HepG2 (cell line): Measurements from ENCODE around the gene TUBA4B. TPM values are rescaled to one million over a fixed set of nuclear protein-coding genes. Genes with fewer than 3 reads are reported as not detected.

ENCODE experiments used
- ARID4A ChIP-seq: sonication (generic); formaldehyde crosslinking; IDR thresholded peaks from 2 replicates; pipeline ENCODE4 v1.5.0; 2020; ENCODE audit warnings: mild to moderate bottlenecking, missing genetic modification reagents, borderline replicate concordance
- DRAP1 ChIP-seq: IDR thresholded peaks from 2 replicates; pipeline ENCODE4 v1.6.1; 2016; ENCODE audit warnings: missing genetic modification reagents, missing compliant biosample characterization
- EEA1 ChIP-seq: sonication (generic); formaldehyde crosslinking; IDR thresholded peaks from 2 replicates; pipeline ENCODE4 v1.5.1; 2020; ENCODE audit warnings: mild to moderate bottlenecking, missing genetic modification reagents, borderline replicate concordance
- EHMT2 ChIP-seq: fragments of 200-600 bp; sonication (generic); IDR thresholded peaks from 2 replicates; pipeline ENCODE4 v1.7.0; 2017; ENCODE audit warnings: antibody characterized with exemption, low read depth, low read length, borderline replicate concordance
- ETV6 ChIP-seq: sonication (generic); formaldehyde crosslinking; conservative IDR thresholded peaks from 2 replicates; pipeline ENCODE4 v1.4.0; 2020; ENCODE audit warnings: missing genetic modification reagents
- GFI1 ChIP-seq: sonication (generic); formaldehyde crosslinking; IDR thresholded peaks from 2 replicates; pipeline ENCODE4 v1.5.0; 2020; ENCODE audit warnings: missing genetic modification reagents, mild to moderate bottlenecking, borderline replicate concordance
- HDAC2 ChIP-seq: sonication (generic); formaldehyde crosslinking; IDR thresholded peaks from 2 replicates; pipeline ENCODE4 v1.4.0; 2020; ENCODE audit warnings: missing genetic modification reagents
- HMGXB4 ChIP-seq, 2 experiments: sonication (generic) in 1 of 2; formaldehyde crosslinking in 1 of 2; IDR thresholded peaks; 2 replicates each; pipeline versions ENCODE4 v1.4.0 to v1.6.1; 2018 to 2020; ENCODE audit warnings: missing genetic modification reagents in 2 of 2, borderline replicate concordance in 1 of 2, low read depth in 1 of 2, mild to moderate bottlenecking in 1 of 2, missing biosample characterization in 1 of 2
- KLF15 ChIP-seq: sonication (generic); formaldehyde crosslinking; IDR thresholded peaks from 2 replicates; pipeline ENCODE4 v1.8.1; 2023; ENCODE audit warnings: borderline replicate concordance, mild to moderate bottlenecking, inconsistent platforms, missing genetic modification reagents, mixed read lengths
- NFKB2 ChIP-seq: sonication (generic); formaldehyde crosslinking; IDR thresholded peaks from 2 replicates; pipeline ENCODE4 v1.4.0; 2020; ENCODE audit warnings: missing genetic modification reagents, borderline replicate concordance
- NR2F6 ChIP-seq, 2 experiments: IDR thresholded peaks; 2 replicates each; pipeline ENCODE4 v1.6.1; 2016; ENCODE audit warnings: antibody characterized with exemption in 1 of 2, mild to moderate bottlenecking in 1 of 2
- SNAPC2 ChIP-seq: sonication (generic); formaldehyde crosslinking; IDR thresholded peaks from 2 replicates; pipeline ENCODE4 v1.8.1; 2022; ENCODE audit warnings: mild to moderate bottlenecking, missing genetic modification reagents
- TBX2 ChIP-seq: sonication (generic); formaldehyde crosslinking; IDR thresholded peaks from 2 replicates; pipeline ENCODE4 v1.5.0; 2020; ENCODE audit warnings: missing genetic modification reagents, mild to moderate bottlenecking, borderline replicate concordance
- TOPORS ChIP-seq: sonication (generic); formaldehyde crosslinking; IDR thresholded peaks from 2 replicates; pipeline ENCODE4 v1.8.0; 2023; ENCODE audit warnings: mild to moderate bottlenecking, missing genetic modification reagents
- ZBTB39 ChIP-seq: sonication (generic); formaldehyde crosslinking; IDR thresholded peaks from 2 replicates; pipeline ENCODE4 v1.5.0; 2020; ENCODE audit warnings: missing genetic modification reagents
- ZKSCAN1 ChIP-seq: fragments of 150-350 bp; IDR thresholded peaks from 2 replicates; pipeline ENCODE4 v1.6.1; 2014; ENCODE audit warnings: low read length
- ZNF331 ChIP-seq: sonication (generic); formaldehyde crosslinking; IDR thresholded peaks from 2 replicates; pipeline ENCODE4 v1.4.0; 2020; ENCODE audit warnings: missing genetic modification reagents
- ZNF580 ChIP-seq: IDR thresholded peaks from 2 replicates; pipeline ENCODE4 v1.6.1; 2016; ENCODE audit warnings: low read depth, borderline replicate concordance
- ZNF598 ChIP-seq: sonication (generic); formaldehyde crosslinking; IDR thresholded peaks from 2 replicates; pipeline ENCODE4 v1.5.1; 2020; ENCODE audit warnings: mild to moderate bottlenecking, missing genetic modification reagents, borderline replicate concordance
- polyA plus RNA-seq, 8 experiments: library from polyadenylated mRNA; depleted of rRNA in 3 of 8; stranded (reverse) in 7 of 8; unstranded in 1 of 8; fragments of >200 nt; fragmentation: Illumina TruSeq in 4 of 8; extraction: Trizol in 4 of 8; gene quantifications; 2 replicates each; pipeline versions ENCODE4 v1.2.1 to v1.2.3, GENCODE V29; 2011 to 2016; ENCODE audit warnings: low read depth in 4 of 8, missing spikeins in 1 of 8, mixed read lengths in 1 of 8; ENCODE audit not compliant: insufficient read depth in 1 of 8
- total RNA-seq, 5 experiments: library from RNA; depleted of rRNA; stranded (reverse); fragments of >200 nt; fragmentation: Illumina TruSeq; extraction: Trizol; gene quantifications; 2 replicates each; pipeline ENCODE4 v1.2.3, GENCODE V29; 2016; ENCODE audit warnings: low read depth in 1 of 5

Gene TUBA4B
- total and polyA plus RNA-seq, 2 of the 13 experiments (the other 11 are each of a cell fraction or from before 2014, with no cell fraction given): 0.18 to 0.22 TPM

- peak; percentile 12; the same call in 1 of the 2 replicates for TF ChIP-seq DRAP1 (CRISPR knock-in tag)
- TF ChIP-seq ZNF580: 0 out of 2 replicates have a peak, but pooled peaks have one; percentile 35
- TF ChIP-seq ARID4A (CRISPR knock-in tag): peak; percentile 44; the same call in 1 of the 2 replicates
- TF ChIP-seq EEA1 (CRISPR knock-in tag): 0 out of 2 replicates have a peak, but pooled peaks have one; percentile 48
- TF ChIP-seq EHMT2: no peak
- peak; percentile 18; the same call in 1 of the 2 replicates for TF ChIP-seq NR2F6 (IDR thresholded peaks at IDR 0.05)
- TF ChIP-seq NR2F6 (CRISPR knock-in tag; IDR thresholded peaks at IDR 0.05): peak; percentile 10; the same call in 1 of the 2 replicates
- no peak for TF ChIP-seq ETV6
- 0 out of 2 replicates have a peak, but pooled peaks have one; percentile 35 for TF ChIP-seq NFKB2
- TF ChIP-seq HDAC2: 0 out of 2 replicates have a peak, but pooled peaks have one; percentile 29
- TF ChIP-seq ZNF598 (CRISPR knock-in tag): 0 out of 2 replicates have a peak, but pooled peaks have one; percentile 51
- peak; percentile 76 to 86; a peak in 3 of 4 replicates for TF ChIP-seq HMGXB4 (CRISPR knock-in tag; IDR thresholded peaks at IDR 0.05; ENCODE audit: borderline replicate concordance in 1 of 2, low read depth in 1 of 2)
- TF ChIP-seq ZNF331 (CRISPR knock-in tag): peak; percentile 51; the same call in 1 of the 2 replicates
- no peak for TF ChIP-seq TOPORS (CRISPR knock-in tag)
- no peak for TF ChIP-seq ZBTB39 (CRISPR knock-in tag)
- TF ChIP-seq ZKSCAN1: no peak
- peak; percentile 55; the same call in 1 of the 2 replicates for TF ChIP-seq TBX2
- peak; percentile 25; the same call in 1 of the 2 replicates for TF ChIP-seq GFI1 (CRISPR knock-in tag)
- TF ChIP-seq SNAPC2 (CRISPR knock-in tag): 0 out of 2 replicates have a peak, but pooled peaks have one; percentile 37
- no peak for TF ChIP-seq KLF15 (CRISPR knock-in tag)
Measured at GRCh38 chr2:219298759-219299371, 45.8 kb downstream of the TUBA4B start (continued).
